HEK293 (cell line): Measurements from ENCODE around the gene IL12RB1.

ENCODE experiments used
- ATF2 ChIP-seq: fragments of 450-650 bp; formaldehyde crosslinking; IDR thresholded peaks from 2 replicates; pipeline ENCODE4 v1.5.1; 2016; ENCODE audit warnings: missing biosample characterization, missing genetic modification characterization, low read depth
- BCL11A ChIP-seq: fragments of 450-650 bp; formaldehyde crosslinking; IDR thresholded peaks from 2 replicates; pipeline ENCODE4 v1.5.1; 2016; ENCODE audit warnings: low read depth, missing biosample characterization, missing genetic modification characterization
- GLIS1 ChIP-seq: fragments of 450-650 bp; formaldehyde crosslinking; IDR thresholded peaks from 2 replicates; pipeline ENCODE4 v1.5.1; 2016; ENCODE audit warnings: missing biosample characterization, missing genetic modification characterization
- IKZF3 ChIP-seq: fragments of 450-650 bp; IDR thresholded peaks from 2 replicates; pipeline ENCODE4 v1.5.0; 2018; ENCODE audit warnings: missing biosample characterization, mild to moderate bottlenecking, missing genetic modification characterization, moderate library complexity
- KLF1 ChIP-seq: fragments of 450-650 bp; formaldehyde crosslinking; IDR thresholded peaks from 2 replicates; pipeline ENCODE4 v1.5.1; 2016; ENCODE audit warnings: missing biosample characterization, missing genetic modification characterization
- KLF8 ChIP-seq: fragments of 450-650 bp; formaldehyde crosslinking; IDR thresholded peaks from 2 replicates; pipeline ENCODE4 v1.5.1; 2016; ENCODE audit warnings: missing biosample characterization, missing genetic modification characterization
- PBX3 ChIP-seq: sonication (generic); formaldehyde crosslinking; IDR thresholded peaks from 2 replicates; pipeline ENCODE4 v1.8.1; 2022; ENCODE audit warnings: mild to moderate bottlenecking, moderate library complexity, missing genetic modification reagents
- PRDM10 ChIP-seq: fragments of 450-650 bp; formaldehyde crosslinking; IDR thresholded peaks from 2 replicates; pipeline ENCODE4 v1.5.1; 2016; ENCODE audit warnings: missing biosample characterization, missing genetic modification characterization
- REST ChIP-seq: fragments of 450-650 bp; formaldehyde crosslinking; IDR thresholded peaks from 2 replicates; pipeline ENCODE4 v1.5.1; 2016; ENCODE audit warnings: missing biosample characterization, missing genetic modification characterization
- SP7 ChIP-seq: fragments of 450-650 bp; formaldehyde crosslinking; IDR thresholded peaks from 2 replicates; pipeline ENCODE4 v1.5.1; 2016; ENCODE audit warnings: missing biosample characterization, missing genetic modification characterization
- ZBTB17 ChIP-seq: fragments of 450-650 bp; formaldehyde crosslinking; IDR thresholded peaks from 2 replicates; pipeline ENCODE4 v1.5.1; 2016; ENCODE audit warnings: missing biosample characterization, missing genetic modification characterization
- ZBTB6 ChIP-seq: fragments of 450-650 bp; formaldehyde crosslinking; IDR thresholded peaks from 2 replicates; pipeline ENCODE4 v1.5.1; 2017; ENCODE audit warnings: missing biosample characterization, missing genetic modification characterization
- ZIC2 ChIP-seq: fragments of 450-650 bp; formaldehyde crosslinking; IDR thresholded peaks from 2 replicates; pipeline ENCODE4 v1.5.1; 2016; ENCODE audit warnings: missing biosample characterization, missing genetic modification characterization
- ZNF138 ChIP-seq: fragments of 450-650 bp; formaldehyde crosslinking; IDR thresholded peaks from 2 replicates; pipeline ENCODE4 v1.5.1; 2016; ENCODE audit warnings: missing biosample characterization, missing genetic modification characterization, borderline replicate concordance
- ZNF157 ChIP-seq: fragments of 450-650 bp; formaldehyde crosslinking; IDR thresholded peaks from 2 replicates; pipeline ENCODE4 v1.5.1; 2016; ENCODE audit warnings: missing biosample characterization, missing genetic modification characterization
- ZNF16 ChIP-seq: fragments of 450-650 bp; formaldehyde crosslinking; IDR thresholded peaks from 2 replicates; pipeline ENCODE4 v1.5.1; 2016; ENCODE audit warnings: low read depth, missing biosample characterization, missing genetic modification characterization
- ZNF202 ChIP-seq: fragments of 450-650 bp; formaldehyde crosslinking; IDR thresholded peaks from 2 replicates; pipeline ENCODE4 v1.5.1; 2016; ENCODE audit warnings: missing biosample characterization, missing genetic modification characterization, borderline replicate concordance
- ZNF214 ChIP-seq: fragments of 450-650 bp; formaldehyde crosslinking; IDR thresholded peaks from 2 replicates; pipeline ENCODE4 v1.5.1; 2017; ENCODE audit warnings: missing biosample characterization, mild to moderate bottlenecking, missing genetic modification characterization, borderline replicate concordance
- ZNF488 ChIP-seq: fragments of 450-650 bp; formaldehyde crosslinking; IDR thresholded peaks from 2 replicates; pipeline ENCODE4 v1.5.1; 2016; ENCODE audit warnings: missing biosample characterization, missing genetic modification characterization
- ZNF549 ChIP-seq: fragments of 450-650 bp; IDR thresholded peaks from 2 replicates; pipeline ENCODE4 v1.5.1; 2018; ENCODE audit warnings: missing biosample characterization, missing genetic modification characterization, mild to moderate bottlenecking, inconsistent platforms, moderate library complexity
- ZNF580 ChIP-seq: fragments of 450-650 bp; formaldehyde crosslinking; IDR thresholded peaks from 2 replicates; pipeline ENCODE4 v1.5.1; 2016; ENCODE audit warnings: missing biosample characterization, missing genetic modification characterization
- ZNF600 ChIP-seq: fragments of 450-650 bp; formaldehyde crosslinking; IDR thresholded peaks from 2 replicates; pipeline ENCODE4 v1.5.1; 2016; ENCODE audit warnings: missing biosample characterization, missing genetic modification characterization
- ZNF624 ChIP-seq: fragments of 450-650 bp; formaldehyde crosslinking; IDR thresholded peaks from 2 replicates; pipeline ENCODE4 v1.5.1; 2017; ENCODE audit warnings: missing biosample characterization, missing genetic modification characterization
- ZNF639 ChIP-seq: fragments of 450-650 bp; formaldehyde crosslinking; IDR thresholded peaks from 2 replicates; pipeline ENCODE4 v1.5.1; 2016; ENCODE audit warnings: missing biosample characterization, missing genetic modification characterization
- ZNF791 ChIP-seq: fragments of 450-650 bp; formaldehyde crosslinking; IDR thresholded peaks from 2 replicates; pipeline ENCODE4 v1.5.1; 2016; ENCODE audit warnings: missing biosample characterization, missing genetic modification characterization
- ZNF843 ChIP-seq: fragments of 450-650 bp; formaldehyde crosslinking; IDR thresholded peaks from 2 replicates; pipeline ENCODE4 v1.5.1; 2016; ENCODE audit warnings: missing biosample characterization, missing genetic modification characterization

Gene IL12RB1

GRCh38 chr19:18117692-18118378 lies 31.1 kb upstream of the IL12RB1 start (continued):
- no peak for TF ChIP-seq ATF2 (tag by site-specific recombination)
- no peak for TF ChIP-seq ZNF791 (tag by site-specific recombination)
- no peak for TF ChIP-seq ZBTB17
- TF ChIP-seq PRDM10: peak; percentile 23; the same call in 1 of the 2 replicates
- TF ChIP-seq ZNF488 (tag by site-specific recombination): no peak
- TF ChIP-seq ZBTB6: no peak
- no peak for TF ChIP-seq ZNF580
- TF ChIP-seq BCL11A (tag by site-specific recombination): no peak
- TF ChIP-seq ZNF843 (tag by site-specific recombination): no peak
- TF ChIP-seq KLF8: 0 out of 2 replicates have a peak, but pooled peaks have one; percentile 26
- TF ChIP-seq ZNF202: no peak
- no peak for TF ChIP-seq ZNF214 (tag by site-specific recombination)
- TF ChIP-seq REST: no peak
- TF ChIP-seq PBX3 (CRISPR knock-in tag): no peak
- no peak for TF ChIP-seq ZNF639 (tag by site-specific recombination)
- TF ChIP-seq IKZF3 (tag by site-specific recombination): no peak
- no peak for TF ChIP-seq ZNF138 (tag by site-specific recombination)
- TF ChIP-seq ZNF157 (tag by site-specific recombination): no peak
- no peak for TF ChIP-seq ZNF600 (tag by site-specific recombination)
- no peak for TF ChIP-seq ZNF16 (tag by site-specific recombination)
- TF ChIP-seq SP7 (tag by site-specific recombination): no peak
- 0 out of 2 replicates have a peak, but pooled peaks have one; percentile 49 for TF ChIP-seq ZIC2 (tag by site-specific recombination)
- TF ChIP-seq KLF1: no peak
- TF ChIP-seq GLIS1 (tag by site-specific recombination): peak; percentile 61
- TF ChIP-seq ZNF624 (tag by site-specific recombination): no peak
- TF ChIP-seq ZNF549: no peak
